Progenitor cell of endocrine pancreas (in vitro differentiated cells): ENCODE results near the gene GRIN2A. TPM values are rescaled to one million over a fixed set of nuclear protein-coding genes. Genes with fewer than 3 reads are reported as not detected.

Source experiments
- DNase-seq: peaks from one replicate; pipeline ENCODE4 v3.0.0; 2021; ENCODE audit warnings: low spot score; ENCODE audit not compliant: unreplicated experiment
- H3K27ac Mint-ChIP-seq: 2 replicates; pipeline ENCODE4 v1.8.0; 2021; ENCODE audit warnings: mild to moderate bottlenecking, moderate library complexity, mixed read lengths
- H3K27me3 Mint-ChIP-seq: 2 replicates; pipeline ENCODE4 v1.8.0; 2021; ENCODE audit warnings: mixed read lengths
- H3K36me3 Mint-ChIP-seq: 2 replicates; pipeline ENCODE4 v1.8.0; 2022; ENCODE audit warnings: mixed read lengths; ENCODE audit not compliant: insufficient read depth
- H3K4me1 Mint-ChIP-seq: 2 replicates; pipeline ENCODE4 v1.8.0; 2021; ENCODE audit warnings: low read depth, mixed read lengths
- H3K4me3 Mint-ChIP-seq: 2 replicates; pipeline ENCODE4 v1.8.0; 2021; ENCODE audit warnings: low read depth, mild to moderate bottlenecking, moderate library complexity, mixed read lengths
- H3K9me3 Mint-ChIP-seq: 2 replicates; pipeline ENCODE4 v1.8.0; 2021; ENCODE audit warnings: low read depth, mixed read lengths
- CTCF ChIP-seq: fragments of 200-600 bp; sonication (generic); IDR thresholded peaks from one replicate; pipeline ENCODE4 v1.5.0; 2021; ENCODE audit warnings: antibody characterized with exemption, mild to moderate bottlenecking; ENCODE audit not compliant: unreplicated experiment
- total RNA-seq: library from RNA; stranded (reverse); gene quantifications from 2 replicates; pipeline ENCODE4 v1.2.1, GENCODE V29; 2021

Gene GRIN2A
- total RNA-seq, 1 donor from 2014 or later: 1.7 TPM

GRCh38 chr16:9977333-9977897, 204.8 kb downstream of the GRIN2A start:
- TF ChIP-seq CTCF: no peak
- Mint-ChIP-seq H3K27me3 (peaks cover 10% of the 10 kb centered on the region), H3K36me3 (peaks cover 3% of the 10 kb centered on the region), H3K27ac (no peak overlapping the region), H3K4me1 (peaks cover 3% of the 10 kb centered on the region), H3K4me3 (no peak overlapping the region), H3K9me3 (peaks cover 9% of the 10 kb centered on the region)
- DNase-seq: no peak

- no peak overlapping the region for H3K27ac Mint-ChIP-seq
- peaks cover 3% of the 10 kb centered on the region for H3K36me3 Mint-ChIP-seq
- no peak overlapping the region for H3K4me3 Mint-ChIP-seq
- no peak for DNase-seq
- H3K4me1 Mint-ChIP-seq: peaks cover 3% of the 10 kb centered on the region
- H3K9me3 Mint-ChIP-seq: peaks cover 11% of the 10 kb centered on the region
- TF ChIP-seq CTCF: no peak
- peaks cover 10% of the 10 kb centered on the region for H3K27me3 Mint-ChIP-seq
Measured at GRCh38 chr16:9976601-9977000, 205.6 kb downstream of the GRIN2A start.

- H3K27me3 Mint-ChIP-seq: no peaks in the 10 kb centered on the region
Measured at GRCh38 chr16:9971907-9972306, 210.3 kb downstream of the GRIN2A start.

GRCh38 chr16:9970796-9971195, 211.4 kb downstream of the GRIN2A start:
- Mint-ChIP-seq H3K4me3 (no peak overlapping the region), H3K4me1 (no peaks in the 10 kb centered on the region), H3K27ac (no peak overlapping the region), H3K36me3 (peaks cover 3% of the 10 kb centered on the region), H3K27me3 (no peaks in the 10 kb centered on the region), H3K9me3 (peaks cover 11% of the 10 kb centered on the region)
- no peak for TF ChIP-seq CTCF
- DNase-seq: no peak

More at GRCh38 chr16:9971907-9972306, 210.3 kb downstream of the GRIN2A start:
- TF ChIP-seq CTCF: no peak
- no peak for DNase-seq
- Mint-ChIP-seq H3K27ac (no peak overlapping the region), H3K9me3 (peaks cover 11% of the 10 kb centered on the region), H3K4me3 (no peak overlapping the region), H3K36me3 (peaks cover 3% of the 10 kb centered on the region), H3K4me1 (no peaks in the 10 kb centered on the region)

- Mint-ChIP-seq H3K9me3 (peaks cover 11% of the 10 kb centered on the region), H3K27ac (no peak overlapping the region), H3K27me3 (no peaks in the 10 kb centered on the region), H3K4me1 (no peaks in the 10 kb centered on the region), H3K36me3 (peaks cover 3% of the 10 kb centered on the region), H3K4me3 (no peak overlapping the region)
- DNase-seq: no peak
- no peak for TF ChIP-seq CTCF
Measured at GRCh38 chr16:9970244-9970643, 212.0 kb downstream of the GRIN2A start.
